IPS-11a (cell line): ENCODE data around the gene HUNK.

Experiments used
- H3K4me3 ChIP-seq: one replicate; pipeline ENCODE4 v1.5.1; 2013; ENCODE audit warnings: low read depth, low read length, control low read depth

Gene HUNK

GRCh38 chr21:32044205-32045180 is 171.7 kb downstream of the HUNK start:
- H3K4me3 ChIP-seq, result no peak overlapping the region

- no peak overlapping the region for H3K4me3 ChIP-seq
Measured at GRCh38 chr21:32046191-32046590, 173.4 kb downstream of the HUNK start.

GRCh38 chr21:32048353-32048752 is 175.5 kb downstream of the HUNK start:
- H3K4me3 ChIP-seq, result no peak overlapping the region
